Measurements from ENCODE around the gene DOCK8. TPM values are rescaled to one million over a fixed set of nuclear protein-coding genes. Genes with fewer than 3 reads are reported as not detected.

DOCK8 gene
- total and polyA plus RNA-seq, 2 of the 13 experiments (the other 11 are each of a cell fraction or from before 2014, with no cell fraction given): 0.28 to 0.38 TPM

DNA sequence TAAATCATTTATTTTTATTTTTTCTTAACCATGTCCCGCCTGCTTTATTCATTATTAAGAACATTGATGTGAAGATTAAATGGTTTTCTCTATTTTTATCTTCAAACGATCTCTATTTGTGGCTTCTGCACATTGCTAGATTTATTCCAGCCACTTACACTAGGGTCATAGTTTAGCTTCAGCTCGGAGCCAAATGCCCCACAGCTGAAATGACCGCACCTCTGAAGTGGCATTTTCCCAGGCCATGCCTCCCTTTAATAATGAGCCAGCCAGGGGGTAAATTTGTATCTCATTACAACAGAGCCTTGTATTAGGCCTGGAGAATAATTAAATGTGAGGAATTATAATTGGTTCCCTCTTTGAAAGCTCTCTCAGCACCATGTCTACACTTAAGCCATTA is 89.4 kb downstream of the DOCK8 start:
- FAIRE-seq: no peak

More for the DNA sequence above, 89.4 kb downstream of the DOCK8 start:
- ChIA-PET POLR2A (no interaction called here), CTCF (ENCODE audit: low intra/inter-chr PET ratio, low total read pairs) (no interaction called here)
- H3K9me3 ChIP-seq (ENCODE audit: low read length): no peaks in the 10 kb centered on the region
- BruUV-seq (replicated peaks): no TSS peak
- WGBS (ENCODE audit: low lambda C conversion rate): 37% methylated on average over 4 of the region's 4 CpGs
- no peak overlapping the region for H3K9ac ChIP-seq (ENCODE audit: insufficient read depth, low read depth, low read length)
- H3K27ac ChIP-seq (ENCODE audit: extremely low read length, insufficient read depth, low read length): no peak overlapping the region
- DNase-seq (ENCODE audit: low spot score) (no peak), ATAC-seq (no peak)
- H3K4me1 ChIP-seq (ENCODE audit: insufficient read depth, low read length): no peaks in the 10 kb centered on the region
- TF ChIP-seq DR1 (CRISPR knock-in tag; IDR thresholded peaks at IDR 0.05) (no peak), ZNF556 (CRISPR knock-in tag; IDR thresholded peaks at IDR 0.05; ENCODE audit: borderline replicate concordance) (no peak), CC2D1A (CRISPR knock-in tag; IDR thresholded peaks at IDR 0.05) (no peak), ZFP36L1 (CRISPR knock-in tag; IDR thresholded peaks at IDR 0.05) (no peak), ZNF747 (CRISPR knock-in tag; IDR thresholded peaks at IDR 0.05; ENCODE audit: borderline replicate concordance) (no peak), ZBTB1 (CRISPR knock-in tag; IDR thresholded peaks at IDR 0.05; ENCODE audit: borderline replicate concordance) (no peak), AKAP8 (CRISPR knock-in tag; IDR thresholded peaks at IDR 0.05) (no peak), TCF7L2 (IDR thresholded peaks at IDR 0.05; ENCODE audit: low read depth, low read length) (no peak), ZNF564 (CRISPR knock-in tag; IDR thresholded peaks at IDR 0.05) (no peak), SATB2 (CRISPR knock-in tag; IDR thresholded peaks at IDR 0.05) (no peak), MATR3 (CRISPR knock-in tag; IDR thresholded peaks at IDR 0.05) (no peak), ZNF24 (IDR thresholded peaks at IDR 0.05) (no peak), TEAD2 (CRISPR knock-in tag; IDR thresholded peaks at IDR 0.05) (no peak)
- TF ChIP-seq, protein P1, sequence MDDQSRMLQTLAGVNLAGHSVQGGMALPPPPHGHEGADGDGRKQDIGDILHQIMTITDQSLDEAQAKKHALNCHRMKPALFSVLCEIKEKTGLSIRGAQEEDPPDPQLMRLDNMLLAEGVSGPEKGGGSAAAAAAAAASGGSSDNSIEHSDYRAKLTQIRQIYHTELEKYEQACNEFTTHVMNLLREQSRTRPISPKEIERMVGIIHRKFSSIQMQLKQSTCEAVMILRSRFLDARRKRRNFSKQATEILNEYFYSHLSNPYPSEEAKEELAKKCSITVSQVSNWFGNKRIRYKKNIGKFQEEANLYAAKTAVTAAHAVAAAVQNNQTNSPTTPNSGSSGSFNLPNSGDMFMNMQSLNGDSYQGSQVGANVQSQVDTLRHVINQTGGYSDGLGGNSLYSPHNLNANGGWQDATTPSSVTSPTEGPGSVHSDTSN (CRISPR knock-in tag; IDR thresholded peaks at IDR 0.05; ENCODE audit: borderline replicate concordance): no peak
- TF ChIP-seq, protein P2, sequence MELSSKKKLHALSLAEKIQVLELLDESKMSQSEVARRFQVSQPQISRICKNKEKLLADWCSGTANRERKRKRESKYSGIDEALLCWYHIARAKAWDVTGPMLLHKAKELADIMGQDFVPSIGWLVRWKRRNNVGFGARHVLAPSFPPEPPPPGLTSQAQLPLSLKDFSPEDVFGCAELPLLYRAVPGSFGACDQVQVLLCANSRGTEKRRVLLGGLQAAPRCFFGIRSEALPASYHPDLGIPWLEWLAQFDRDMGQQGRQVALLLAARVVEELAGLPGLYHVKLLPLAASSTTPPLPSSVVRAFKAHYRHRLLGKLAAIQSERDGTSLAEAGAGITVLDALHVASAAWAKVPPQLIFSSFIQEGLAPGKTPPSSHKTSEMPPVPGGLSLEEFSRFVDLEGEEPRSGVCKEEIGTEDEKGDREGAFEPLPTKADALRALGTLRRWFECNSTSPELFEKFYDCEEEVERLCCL (CRISPR knock-in tag; IDR thresholded peaks at IDR 0.05; ENCODE audit: borderline replicate concordance): no peak
- TF ChIP-seq, protein P3, sequence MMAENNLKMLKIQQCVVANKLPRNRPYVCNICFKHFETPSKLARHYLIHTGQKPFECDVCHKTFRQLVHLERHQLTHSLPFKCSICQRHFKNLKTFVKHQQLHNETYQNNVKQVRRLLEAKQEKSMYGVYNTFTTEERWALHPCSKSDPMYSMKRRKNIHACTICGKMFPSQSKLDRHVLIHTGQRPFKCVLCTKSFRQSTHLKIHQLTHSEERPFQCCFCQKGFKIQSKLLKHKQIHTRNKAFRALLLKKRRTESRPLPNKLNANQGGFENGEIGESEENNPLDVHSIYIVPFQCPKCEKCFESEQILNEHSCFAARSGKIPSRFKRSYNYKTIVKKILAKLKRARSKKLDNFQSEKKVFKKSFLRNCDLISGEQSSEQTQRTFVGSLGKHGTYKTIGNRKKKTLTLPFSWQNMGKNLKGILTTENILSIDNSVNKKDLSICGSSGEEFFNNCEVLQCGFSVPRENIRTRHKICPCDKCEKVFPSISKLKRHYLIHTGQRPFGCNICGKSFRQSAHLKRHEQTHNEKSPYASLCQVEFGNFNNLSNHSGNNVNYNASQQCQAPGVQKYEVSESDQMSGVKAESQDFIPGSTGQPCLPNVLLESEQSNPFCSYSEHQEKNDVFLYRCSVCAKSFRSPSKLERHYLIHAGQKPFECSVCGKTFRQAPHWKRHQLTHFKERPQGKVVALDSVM (CRISPR knock-in tag; IDR thresholded peaks at IDR 0.05): no peak
- no peaks in the 10 kb centered on the region for H3K27me3 ChIP-seq (ENCODE audit: control insufficient read depth in 1 of 2, insufficient read depth in 2 of 2, low read length in 2 of 2)
- H3K4me3 ChIP-seq (replicated peaks in 1 of 3; ENCODE audit: insufficient read depth in 1 of 3, low read depth in 2 of 3, low read length in 3 of 3): no peak overlapping the region
- no peak overlapping the region for H2AFZ ChIP-seq (ENCODE audit: low read length)
- no peaks in the 10 kb centered on the region for H4K20me1 ChIP-seq (ENCODE audit: insufficient read depth, low read length)
- no peaks in the 10 kb centered on the region for H3K79me2 ChIP-seq (ENCODE audit: insufficient read depth, low read length)
- H3K4me2 ChIP-seq (ENCODE audit: low read depth, low read length): no peak overlapping the region
- in situ Hi-C loops (cut with HindIII; ENCODE audit: extremely low pct_ligation_motif_present, low pct_unique_long_range_greater_than_20kb): no loop called here
- intact Hi-C loops (cut with micrococcal nuclease; ENCODE audit: unreplicated experiment): no loop called here
- no peaks in the 10 kb centered on the region for H3K36me3 ChIP-seq (replicated peaks in 1 of 2; ENCODE audit: control insufficient read depth in 1 of 2, insufficient read depth in 2 of 2, low read length in 2 of 2)
